Activated B cell treated with CpG ODN at 0.5 μM for 24 hours (primary cell): ENCODE data around the gene PHF12. TPM values are rescaled to one million over a fixed set of nuclear protein-coding genes. Genes with fewer than 3 reads are reported as not detected.

Experiments
- ATAC-seq: fragments of 200-7000 bp; cut with Tn5 transposase; one replicate; pipeline ENCODE4 v1.10.0; 2021; ENCODE audit warnings: low read depth, mild to moderate bottlenecking, moderate library complexity
- CTCF ChIA-PET: fragments of 350-600 bp; sonication (Branson Sonifier 250); formaldehyde crosslinking; loops from one replicate; lab custom pipeline; 2021; ENCODE audit warnings: antibody characterized with exemption; lab: Charles Lee
- POLR2A ChIA-PET: fragments of 350-600 bp; sonication (Branson Sonifier 250); formaldehyde crosslinking; loops from one replicate; lab custom pipeline; 2021; ENCODE audit warnings: antibody characterized with exemption; lab: Charles Lee
- DNase-seq: peaks from one replicate; pipeline ENCODE4 v3.0.0; 2022
- H3K27ac Mint-ChIP-seq: one replicate; pipeline ENCODE4 v1.8.0; 2020; ENCODE audit warnings: mixed read lengths
- H3K27me3 Mint-ChIP-seq: one replicate; pipeline ENCODE4 v1.8.0; 2021; ENCODE audit warnings: mixed read lengths
- H3K36me3 Mint-ChIP-seq: one replicate; pipeline ENCODE4 v1.8.0; 2021; ENCODE audit warnings: low read depth, mixed read lengths
- H3K4me1 Mint-ChIP-seq: one replicate; pipeline ENCODE4 v1.8.0; 2021; ENCODE audit warnings: mixed read lengths
- H3K4me3 Mint-ChIP-seq: one replicate; pipeline ENCODE4 v1.8.0; 2020; ENCODE audit warnings: mild to moderate bottlenecking, mixed read lengths
- H3K9me3 Mint-ChIP-seq: one replicate; pipeline ENCODE4 v1.8.0; 2020; ENCODE audit warnings: mixed read lengths
- CTCF ChIP-seq: fragments of 200-600 bp; IDR thresholded peaks from one replicate; pipeline ENCODE4 v1.8.0; 2022; ENCODE audit warnings: antibody characterized with exemption, mild to moderate bottlenecking
- intact Hi-C: fragments of 100-400 bp; cut with micrococcal nuclease; formaldehyde crosslinking; loops from one replicate; pipeline ENCODE4 v1.15.1; 2024
- total RNA-seq: library from RNA; stranded (reverse); gene quantifications from 2 replicates; pipeline ENCODE4 v1.2.3, GENCODE V29; 2022

PHF12 gene
- total RNA-seq, 1 donor from 2014 or later = 96.5 TPM

GRCh38 chr17:28949185-28950016 lies 1.9 kb downstream of the PHF12 start:
- ATAC-seq = peak; percentile 11
- intact Hi-C loops = loop anchor here (1.0 to 10.0 kb wide), 8 partner anchors 23 to 645 kb away; partner anchors contain the start of genes ANKRD13B, DHRS13, FAM222B and FLOT2
- DNase-seq = peak; percentile 75

GRCh38 chr17:28948873-28949184 lies 2.5 kb downstream of the PHF12 start:
- no peak for DNase-seq
- intact Hi-C loops = loop anchor here (1.0 to 2.0 kb wide), 4 partner anchors 22 to 106 kb away; partner anchors contain the start of genes DHRS13, FAM222B and FLOT2
- ATAC-seq = no peak
- Mint-ChIP-seq H3K4me1 (peaks cover 51% of the 10 kb centered on the region), H3K36me3 (peaks cover 38% of the 10 kb centered on the region), H3K4me3 (peak overlapping the region; percentile 96), H3K27me3 (no peaks in the 10 kb centered on the region), H3K27ac (peak overlapping the region; percentile 93), H3K9me3 (no peaks in the 10 kb centered on the region)
- ChIA-PET CTCF (interaction anchor here (1.0 to 2.4 kb wide), 3 partner anchors 32 to 222 kb away, joined by 3 to 8 read pairs (median 5); no protein-coding TSS in a partner anchor), POLR2A (interaction anchor here (0.7 to 4.7 kb wide), 25 partner anchors 8 to 442 kb away, joined by 3 to 95 read pairs (median 8); partner anchors contain the start of genes BLTP2, FAM222B, FLOT2 and NEK8)
- TF ChIP-seq CTCF = no peak

More at GRCh38 chr17:28949185-28950016, 1.9 kb downstream of the PHF12 start:
- peaks cover 32% of the 10 kb centered on the region for H3K36me3 Mint-ChIP-seq
- no peaks in the 10 kb centered on the region for H3K27me3 Mint-ChIP-seq
- H3K9me3 Mint-ChIP-seq = no peaks in the 10 kb centered on the region
- CTCF ChIA-PET = interaction anchor here (0.8 to 2.4 kb wide), 8 partner anchors 10 to 302 kb away, joined by 3 to 8 read pairs (median 3); no protein-coding TSS in a partner anchor
- H3K27ac Mint-ChIP-seq = peak overlapping the region; percentile 93
- TF ChIP-seq CTCF = no peak
- H3K4me1 Mint-ChIP-seq = peaks cover 45% of the 10 kb centered on the region
- POLR2A ChIA-PET = interaction anchor here (0.6 to 4.7 kb wide), 33 partner anchors 8 to 618 kb away, joined by 3 to 95 read pairs (median 6); partner anchors contain the start of genes BLTP2, FAM222B, FLOT2 and IFT20
- H3K4me3 Mint-ChIP-seq = peak overlapping the region; percentile 96

GRCh38 chr17:28948342-28948741 lies 3.0 kb downstream of the PHF12 start:
- ATAC-seq = no peak
- ChIA-PET POLR2A (interaction anchor here (0.6 to 4.7 kb wide), 12 partner anchors 10 to 228 kb away, joined by 3 to 95 read pairs (median 13); partner anchors contain the start of genes FLOT2, NEK8, RPL23A and TLCD1), CTCF (interaction anchor here (1.5 kb wide), 1 partner anchor 32 kb away, joined by 5 read pairs; no protein-coding TSS in a partner anchor)
- intact Hi-C loops = loop anchor here (2.0 kb wide), 2 partner anchors 22 to 106 kb away; partner anchors contain the start of gene FAM222B
- TF ChIP-seq CTCF = no peak
- H3K4me3 Mint-ChIP-seq = peak overlapping the region; percentile 96
- peaks cover 43% of the 10 kb centered on the region for H3K36me3 Mint-ChIP-seq
- DNase-seq = no peak
- no peaks in the 10 kb centered on the region for H3K27me3 Mint-ChIP-seq
- H3K4me1 Mint-ChIP-seq = peaks cover 55% of the 10 kb centered on the region
- H3K27ac Mint-ChIP-seq = peak overlapping the region; percentile 93
- no peaks in the 10 kb centered on the region for H3K9me3 Mint-ChIP-seq

GRCh38 chr17:28947639-28948038 lies 3.7 kb downstream of the PHF12 start:
- Mint-ChIP-seq H3K9me3 (no peaks in the 10 kb centered on the region), H3K27me3 (no peaks in the 10 kb centered on the region), H3K4me3 (peak overlapping the region; percentile 96), H3K27ac (peak overlapping the region; percentile 93), H3K4me1 (peaks cover 60% of the 10 kb centered on the region), H3K36me3 (peaks cover 48% of the 10 kb centered on the region)
- ATAC-seq (no peak), DNase-seq (no peak)
- ChIA-PET CTCF (no interaction called here), POLR2A (interaction anchor here (0.6 to 3.3 kb wide), 5 partner anchors 9 to 227 kb away, joined by 3 to 45 read pairs (median 5); partner anchors contain the start of gene RPL23A)
- intact Hi-C loops = loop anchor here (2.0 kb wide), 2 partner anchors 21 to 105 kb away; partner anchors contain the start of gene FAM222B
- no peak for TF ChIP-seq CTCF
